ENCODE measurements around the gene COMMD6.
"Not testable (repeated sequence)": the region's sequence is repeated elsewhere in the genome, so short reads cannot be mapped to it uniquely, and the experiment has no call there.

GRCh38 chr13:75545386-75545785, 7.7 kb upstream of the COMMD6 start:
- not testable (repeated sequence) for TF ChIP-seq CTCF, POLR2A (IDR thresholded peaks at IDR 0.05)

All from testis (tissue), 2 donors.